Measurements from ENCODE around the gene TPPP3. TPM values are rescaled to one million over a fixed set of nuclear protein-coding genes. Genes with fewer than 3 reads are reported as not detected.

Gene TPPP3
- total and polyA plus RNA-seq, 2 donors (not counting 3 experiments of a cell fraction or from before 2014, with no cell fraction given), result 0.33 to 1.3 TPM

GRCh38 chr16:67345401-67345800 is 47.9 kb downstream of the TPPP3 start:
- peaks cover 23% of the 10 kb centered on the region for H3K4me1 ChIP-seq (ENCODE audit: control insufficient read depth, extremely low read depth, insufficient read depth, low read length)
- dilution Hi-C loops (cut with MboI; ENCODE audit: extremely low pct_ligation_motif_present, low sequenced_read_pairs) (no loop called here), intact Hi-C loops (cut with micrococcal nuclease) (loop anchor here (5.0 kb wide), 2 partner anchors 68 to 122 kb away; partner anchors contain the start of gene PLEKHG4)
- POLR2A ChIA-PET, result no interaction called here
- CTCF ChIA-PET, result interaction anchor here (0.7 to 4.7 kb wide), 7 partner anchors 16 to 85 kb away, joined by 3 to 31 read pairs (median 4); partner anchors contain the start of genes KCTD19, LRRC36 and ZDHHC1
- H3K79me2 ChIP-seq (ENCODE audit: control insufficient read depth, insufficient read depth, low read length), result no peaks in the 10 kb centered on the region
- BruUV-seq (replicated peaks), result no TSS peak
- no peaks in the 10 kb centered on the region for H4K20me1 ChIP-seq (replicated peaks; ENCODE audit: control insufficient read depth, extremely low read depth, insufficient read depth, low read length)
- no peak overlapping the region for H3K4me3 ChIP-seq (replicated peaks in 1 of 3; ENCODE audit: insufficient read depth in 1 of 3, low read depth in 1 of 3, low read length in 3 of 3)
- FAIRE-seq, result no peak
- no peaks in the 10 kb centered on the region for H3K36me3 ChIP-seq (ENCODE audit: control insufficient read depth in 2 of 2, extremely low read depth in 1 of 2, insufficient read depth in 2 of 2, low read length in 2 of 2)
- DNase-seq (ENCODE audit: low read depth, low spot score), result no peak
- H2AFZ ChIP-seq (ENCODE audit: low read depth, low read length), result no peak overlapping the region
- no peak overlapping the region for H3K4me2 ChIP-seq (ENCODE audit: insufficient read depth, low read length)
- no peaks in the 10 kb centered on the region for H3K9me3 ChIP-seq (replicated peaks; ENCODE audit: control insufficient read depth, insufficient read depth, low read length)
- H3K9ac ChIP-seq (replicated peaks; ENCODE audit: extremely low read depth, insufficient read depth, low read length), result no peak overlapping the region
- no peaks in the 10 kb centered on the region for H3K9me1 ChIP-seq (replicated peaks; ENCODE audit: control insufficient read depth, extremely low read depth, insufficient read depth, low read length)
- no peaks in the 10 kb centered on the region for H3K27me3 ChIP-seq (ENCODE audit: control insufficient read depth in 2 of 2, insufficient read depth in 2 of 2, low read length in 2 of 2)
- no peak overlapping the region for H3K27ac ChIP-seq (ENCODE audit: insufficient read depth, low read depth, low read length)
- no peak for TF ChIP-seq EZH2 (IDR thresholded peaks at IDR 0.05; ENCODE audit: borderline replicate concordance, low read depth, low read length, severe bottlenecking)

- intact Hi-C loops (cut with micrococcal nuclease) (no loop called here), dilution Hi-C loops (cut with MboI; ENCODE audit: extremely low pct_ligation_motif_present, low sequenced_read_pairs) (no loop called here)
- CTCF ChIA-PET, result no interaction called here
- H3K9me3 ChIP-seq (replicated peaks; ENCODE audit: control insufficient read depth, insufficient read depth, low read length), result no peaks in the 10 kb centered on the region
- no peak overlapping the region for H3K4me2 ChIP-seq (ENCODE audit: insufficient read depth, low read length)
- POLR2A ChIA-PET, result no interaction called here
- H2AFZ ChIP-seq (ENCODE audit: low read depth, low read length), result no peak overlapping the region
- no peak overlapping the region for H3K9ac ChIP-seq (replicated peaks; ENCODE audit: extremely low read depth, insufficient read depth, low read length)
- no peaks in the 10 kb centered on the region for H3K36me3 ChIP-seq (ENCODE audit: control insufficient read depth in 2 of 2, extremely low read depth in 1 of 2, insufficient read depth in 2 of 2, low read length in 2 of 2)
- H3K9me1 ChIP-seq (replicated peaks; ENCODE audit: control insufficient read depth, extremely low read depth, insufficient read depth, low read length), result no peaks in the 10 kb centered on the region
- H3K27me3 ChIP-seq (ENCODE audit: control insufficient read depth in 2 of 2, insufficient read depth in 2 of 2, low read length in 2 of 2), result no peaks in the 10 kb centered on the region
- TF ChIP-seq POLR2A (IDR thresholded peaks at IDR 0.05; ENCODE audit: low read depth, low read length) (no peak), GATA2 (IDR thresholded peaks at IDR 0.05; ENCODE audit: insufficient read depth, insufficient read length, low read depth, low read length) (no peak)
- no peak overlapping the region for H3K4me3 ChIP-seq (replicated peaks in 1 of 3; ENCODE audit: insufficient read depth in 1 of 3, low read depth in 1 of 3, low read length in 3 of 3)
- FAIRE-seq (no peak), DNase-seq (ENCODE audit: low read depth, low spot score) (no peak)
- no peaks in the 10 kb centered on the region for H4K20me1 ChIP-seq (replicated peaks; ENCODE audit: control insufficient read depth, extremely low read depth, insufficient read depth, low read length)
- no peak overlapping the region for H3K27ac ChIP-seq (ENCODE audit: insufficient read depth, low read depth, low read length)
- no TSS peak for BruUV-seq (replicated peaks)
- H3K79me2 ChIP-seq (ENCODE audit: control insufficient read depth, insufficient read depth, low read length), result no peaks in the 10 kb centered on the region
- H3K4me1 ChIP-seq (ENCODE audit: control insufficient read depth, extremely low read depth, insufficient read depth, low read length), result peaks cover 23% of the 10 kb centered on the region
Observed at GRCh38 chr16:67342616-67343015, 50.7 kb downstream of the TPPP3 start.

All from endothelial cell of umbilical vein (primary cell).